ENCODE data around the gene POLR3E.

POLR3E gene

DNA sequence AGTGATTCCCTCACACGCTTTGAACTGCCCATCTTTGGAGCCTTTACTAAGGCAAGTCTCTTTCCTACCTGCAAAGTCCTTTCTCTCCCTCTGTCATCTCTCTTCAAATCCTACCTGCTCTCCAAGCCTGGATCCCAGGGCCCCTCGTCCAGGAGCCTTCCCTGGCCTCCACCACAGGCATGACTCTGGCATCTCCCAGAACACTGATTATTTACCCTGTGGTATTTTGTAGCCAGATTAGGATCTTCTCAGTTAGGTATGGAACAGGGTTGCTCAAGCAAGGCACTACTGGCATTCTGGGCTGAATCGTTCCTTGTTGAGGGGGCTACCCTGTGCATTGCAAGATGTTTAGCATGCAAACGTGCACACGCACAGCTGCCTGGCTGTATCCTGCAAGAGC lies 31.9 kb upstream of the POLR3E start:
- Histone ChIP-seq H3K9me3 (ENCODE audit: severe bottlenecking) (no peaks in the 10 kb centered on the region), H3K4me3 (ENCODE audit: severe bottlenecking) (no peak overlapping the region), H3K36me3 (ENCODE audit: low read depth) (peaks cover 25% of the 10 kb centered on the region), H3K27me3 (ENCODE audit: insufficient read depth, poor library complexity, severe bottlenecking) (no peaks in the 10 kb centered on the region), H3K27ac (ENCODE audit: poor library complexity, severe bottlenecking) (no peak overlapping the region), H3K4me1 (ENCODE audit: insufficient read depth, poor library complexity, severe bottlenecking) (no peaks in the 10 kb centered on the region)
- ATAC-seq (ENCODE audit: low read depth) (no peak), DNase-seq (ENCODE audit: low spot score) (no peak)
- no peak for TF ChIP-seq CTCF (IDR thresholded peaks at IDR 0.05; ENCODE audit: poor library complexity, severe bottlenecking)

DNA sequence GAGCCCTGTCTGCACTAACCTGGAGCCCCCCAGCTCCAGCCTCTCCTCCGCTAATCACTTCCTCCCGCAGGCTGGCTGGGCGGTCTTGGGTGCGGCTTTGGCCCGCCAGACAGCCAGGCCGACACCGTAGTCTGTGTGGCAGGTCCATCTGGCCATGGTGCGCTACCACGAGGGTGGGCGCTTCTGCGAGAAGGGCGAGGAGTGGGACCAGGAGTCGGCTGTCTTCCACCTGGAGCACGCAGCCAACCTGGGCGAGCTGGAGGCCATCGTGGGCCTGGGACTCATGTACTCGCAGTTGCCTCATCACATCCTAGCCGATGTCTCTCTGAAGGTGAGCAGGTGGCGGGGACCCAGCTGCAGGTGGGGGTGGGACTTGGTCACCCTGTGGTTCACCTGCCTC lies 30.7 kb upstream of the POLR3E start:
- DNase-seq (ENCODE audit: low spot score) (no peak), ATAC-seq (ENCODE audit: low read depth) (no peak)
- no peaks in the 10 kb centered on the region for H3K9me3 ChIP-seq (ENCODE audit: severe bottlenecking)
- no peaks in the 10 kb centered on the region for H3K4me1 ChIP-seq (ENCODE audit: insufficient read depth, poor library complexity, severe bottlenecking)
- no peak overlapping the region for H3K4me3 ChIP-seq (ENCODE audit: severe bottlenecking)
- H3K27me3 ChIP-seq (ENCODE audit: insufficient read depth, poor library complexity, severe bottlenecking): no peaks in the 10 kb centered on the region
- no peak overlapping the region for H3K27ac ChIP-seq (ENCODE audit: poor library complexity, severe bottlenecking)
- no peak for TF ChIP-seq CTCF (IDR thresholded peaks at IDR 0.05; ENCODE audit: poor library complexity, severe bottlenecking)
- H3K36me3 ChIP-seq (ENCODE audit: low read depth): peaks cover 25% of the 10 kb centered on the region

DNA sequence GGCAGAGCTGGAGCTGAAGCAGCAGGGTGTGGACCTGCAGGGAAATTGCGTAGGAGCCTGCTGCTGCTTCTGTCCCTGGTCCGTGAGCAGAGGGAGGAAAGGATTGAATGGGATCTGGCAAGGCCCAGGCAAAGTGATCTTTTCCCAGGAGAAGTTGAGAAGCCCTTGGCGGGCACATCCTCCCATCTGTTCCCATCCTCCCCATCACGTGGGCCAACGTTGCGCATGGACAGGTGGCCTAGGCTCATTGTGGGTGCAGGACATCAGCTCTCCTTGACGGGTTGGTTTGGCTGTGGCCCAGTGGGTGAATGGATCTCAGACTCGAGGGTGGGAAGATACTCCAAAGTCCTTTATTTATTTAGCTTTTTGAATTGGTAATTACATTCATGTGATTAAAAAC lies 29.4 kb upstream of the POLR3E start:
- Histone ChIP-seq H3K27ac (ENCODE audit: poor library complexity, severe bottlenecking) (no peak overlapping the region), H3K4me3 (ENCODE audit: severe bottlenecking) (no peak overlapping the region), H3K36me3 (ENCODE audit: low read depth) (peaks cover 25% of the 10 kb centered on the region), H3K27me3 (ENCODE audit: insufficient read depth, poor library complexity, severe bottlenecking) (no peaks in the 10 kb centered on the region), H3K9me3 (ENCODE audit: severe bottlenecking) (no peaks in the 10 kb centered on the region), H3K4me1 (ENCODE audit: insufficient read depth, poor library complexity, severe bottlenecking) (no peaks in the 10 kb centered on the region)
- DNase-seq (ENCODE audit: low spot score) (no peak), ATAC-seq (ENCODE audit: low read depth) (no peak)
- TF ChIP-seq CTCF (IDR thresholded peaks at IDR 0.05; ENCODE audit: poor library complexity, severe bottlenecking): no peak

DNA sequence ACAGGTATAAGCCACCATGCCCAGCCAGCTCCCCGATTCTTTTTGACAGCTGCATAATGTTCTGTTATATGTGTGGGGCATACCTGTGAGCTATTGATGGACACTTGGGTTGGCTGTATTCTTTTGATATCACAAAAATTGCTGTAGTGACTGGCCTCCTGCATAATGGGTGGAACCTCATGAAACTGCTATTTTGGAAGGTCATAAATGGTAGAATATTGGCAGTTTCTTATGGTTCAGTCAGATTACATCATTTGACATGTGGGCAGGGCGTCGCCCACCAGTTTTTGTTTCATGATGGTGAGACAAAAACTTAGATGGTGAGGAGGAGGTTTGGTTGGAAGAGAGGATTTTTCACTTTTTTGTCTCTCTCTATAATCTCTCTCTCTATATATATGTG lies 26.7 kb upstream of the POLR3E start:
- Histone ChIP-seq H3K9me3 (ENCODE audit: severe bottlenecking) (no peaks in the 10 kb centered on the region), H3K4me3 (ENCODE audit: severe bottlenecking) (no peak overlapping the region), H3K27me3 (ENCODE audit: insufficient read depth, poor library complexity, severe bottlenecking) (no peaks in the 10 kb centered on the region), H3K4me1 (ENCODE audit: insufficient read depth, poor library complexity, severe bottlenecking) (no peaks in the 10 kb centered on the region), H3K36me3 (ENCODE audit: low read depth) (peaks cover 48% of the 10 kb centered on the region), H3K27ac (ENCODE audit: poor library complexity, severe bottlenecking) (no peak overlapping the region)
- TF ChIP-seq CTCF (IDR thresholded peaks at IDR 0.05; ENCODE audit: poor library complexity, severe bottlenecking): no peak
- no peak for DNase-seq (ENCODE audit: low spot score)
- ATAC-seq (ENCODE audit: low read depth): no peak

GRCh38 chr16:22272870-22273650 lies 24.1 kb upstream of the POLR3E start:
- peaks cover 51% of the 10 kb centered on the region for H3K36me3 ChIP-seq (ENCODE audit: low read depth)
- H3K9me3 ChIP-seq (ENCODE audit: severe bottlenecking): no peaks in the 10 kb centered on the region
- no peak overlapping the region for H3K27ac ChIP-seq (ENCODE audit: poor library complexity, severe bottlenecking)
- no peak for TF ChIP-seq CTCF (IDR thresholded peaks at IDR 0.05; ENCODE audit: poor library complexity, severe bottlenecking)
- no peaks in the 10 kb centered on the region for H3K4me1 ChIP-seq (ENCODE audit: insufficient read depth, poor library complexity, severe bottlenecking)
- H3K4me3 ChIP-seq (ENCODE audit: severe bottlenecking): no peak overlapping the region
- H3K27me3 ChIP-seq (ENCODE audit: insufficient read depth, poor library complexity, severe bottlenecking): no peaks in the 10 kb centered on the region
- no peak for ATAC-seq (ENCODE audit: low read depth)
- DNase-seq (ENCODE audit: low spot score): no peak

All from RWPE2 (cell line).